Fibroblast of mammary gland (primary cell): ENCODE measurements around the gene VSIG10L2.

Source experiments
- DNase-seq: peaks from one replicate; pipeline ENCODE4 v3.0.0-alpha.2; 2010; ENCODE audit warnings: low read depth
- H3K4me3 ChIP-seq: 2 replicates; pipeline ENCODE4 v1.5.1; 2011; ENCODE audit warnings: low read depth, mild to moderate bottlenecking, low read length, moderate library complexity; ENCODE audit not compliant: control insufficient read depth
- TF ChIP-seq, protein P1 (sequence below): conservative IDR thresholded peaks from 2 replicates; pipeline ENCODE4 v1.5.1; 2011; ENCODE audit warnings: low read depth, low read length, inconsistent platforms; ENCODE audit not compliant: control insufficient read depth, insufficient read depth

Gene VSIG10L2

DNA sequence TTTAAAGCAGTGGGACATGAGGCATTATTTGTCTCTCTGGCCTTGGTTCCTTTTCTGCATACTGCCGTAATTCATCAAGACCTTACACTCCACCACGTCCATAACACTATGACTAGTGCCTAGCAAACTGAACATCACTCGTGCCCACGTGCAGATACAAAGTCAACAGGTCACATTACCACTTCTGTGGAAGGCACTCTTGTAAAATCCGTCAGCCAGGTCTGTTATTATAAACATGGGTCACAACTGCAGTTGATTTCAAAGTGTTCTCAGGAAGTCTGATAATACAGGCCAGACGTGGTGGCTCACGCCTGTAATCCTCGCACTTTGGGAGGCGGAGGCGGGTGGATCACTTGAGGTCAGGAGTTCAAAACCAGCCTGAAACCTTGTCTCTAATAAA, 14.1 kb downstream of the VSIG10L2 start:
- no peak overlapping the region for H3K4me3 ChIP-seq
- TF ChIP-seq, protein P1, sequence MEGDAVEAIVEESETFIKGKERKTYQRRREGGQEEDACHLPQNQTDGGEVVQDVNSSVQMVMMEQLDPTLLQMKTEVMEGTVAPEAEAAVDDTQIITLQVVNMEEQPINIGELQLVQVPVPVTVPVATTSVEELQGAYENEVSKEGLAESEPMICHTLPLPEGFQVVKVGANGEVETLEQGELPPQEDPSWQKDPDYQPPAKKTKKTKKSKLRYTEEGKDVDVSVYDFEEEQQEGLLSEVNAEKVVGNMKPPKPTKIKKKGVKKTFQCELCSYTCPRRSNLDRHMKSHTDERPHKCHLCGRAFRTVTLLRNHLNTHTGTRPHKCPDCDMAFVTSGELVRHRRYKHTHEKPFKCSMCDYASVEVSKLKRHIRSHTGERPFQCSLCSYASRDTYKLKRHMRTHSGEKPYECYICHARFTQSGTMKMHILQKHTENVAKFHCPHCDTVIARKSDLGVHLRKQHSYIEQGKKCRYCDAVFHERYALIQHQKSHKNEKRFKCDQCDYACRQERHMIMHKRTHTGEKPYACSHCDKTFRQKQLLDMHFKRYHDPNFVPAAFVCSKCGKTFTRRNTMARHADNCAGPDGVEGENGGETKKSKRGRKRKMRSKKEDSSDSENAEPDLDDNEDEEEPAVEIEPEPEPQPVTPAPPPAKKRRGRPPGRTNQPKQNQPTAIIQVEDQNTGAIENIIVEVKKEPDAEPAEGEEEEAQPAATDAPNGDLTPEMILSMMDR, result no peak
- DNase-seq, result no peak

DNA sequence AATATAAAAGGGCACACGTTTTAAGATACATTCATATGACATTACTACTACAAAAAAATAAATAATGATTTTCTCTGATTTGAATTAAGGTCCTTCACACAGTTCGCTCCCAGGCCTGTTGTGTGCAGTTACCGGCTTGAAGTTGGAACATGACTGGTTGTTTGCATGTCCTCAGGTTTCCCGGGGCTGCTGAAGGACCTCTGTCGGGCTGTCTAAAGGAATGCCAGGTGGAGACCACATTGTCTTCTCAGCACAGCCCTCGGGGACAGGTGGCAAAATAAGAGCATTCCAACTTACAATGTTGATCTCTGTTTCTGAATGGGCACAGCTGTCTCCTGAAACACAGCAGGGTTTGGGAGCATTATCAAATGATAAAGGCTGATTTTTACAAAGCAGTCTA, 14.9 kb downstream of the VSIG10L2 start:
- H3K4me3 ChIP-seq, result no peak overlapping the region
- TF ChIP-seq, protein P1, result no peak
- no peak for DNase-seq

DNA sequence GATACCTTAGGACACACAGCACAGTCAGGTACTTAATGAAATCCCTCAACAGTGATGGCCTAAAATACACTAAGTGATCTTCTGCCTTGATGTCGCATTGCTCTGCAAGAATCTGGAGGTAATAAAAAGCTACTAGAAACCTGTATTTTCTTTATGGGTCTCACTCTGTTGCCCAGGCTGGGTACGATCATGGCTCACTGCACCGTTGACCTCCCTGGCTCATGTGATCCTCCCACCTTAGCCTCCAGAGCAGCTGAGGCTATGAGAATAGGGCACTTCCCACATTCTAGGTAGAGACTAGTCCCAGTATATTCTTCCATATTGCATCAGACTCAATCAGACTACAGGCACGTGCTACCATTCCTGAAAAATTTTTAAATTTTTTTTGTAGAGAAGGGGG, 21.7 kb downstream of the VSIG10L2 start:
- DNase-seq, result no peak
- H3K4me3 ChIP-seq, result no peak overlapping the region
- TF ChIP-seq, protein P1, result no peak

DNA sequence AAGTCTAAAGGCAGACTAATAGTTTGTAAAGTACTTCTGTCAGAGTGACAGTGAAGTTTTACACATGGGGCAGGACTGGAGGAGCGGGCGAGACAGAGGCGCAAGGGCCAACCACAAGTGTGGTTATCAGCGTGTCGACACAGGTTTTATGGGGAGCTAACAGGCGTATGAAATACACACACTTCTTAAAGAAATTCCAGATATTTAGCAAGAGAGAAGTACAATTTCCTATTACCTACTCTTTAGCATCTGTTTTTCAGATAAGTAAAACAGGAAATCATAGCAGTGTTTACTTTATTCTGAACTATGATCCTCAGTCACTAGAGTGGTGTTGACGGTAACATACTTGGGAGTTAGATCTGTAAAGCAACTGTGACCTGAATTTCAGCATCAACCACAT, 22.5 kb downstream of the VSIG10L2 start:
- DNase-seq, result no peak
- TF ChIP-seq, protein P1, result no peak
- no peak overlapping the region for H3K4me3 ChIP-seq

DNA sequence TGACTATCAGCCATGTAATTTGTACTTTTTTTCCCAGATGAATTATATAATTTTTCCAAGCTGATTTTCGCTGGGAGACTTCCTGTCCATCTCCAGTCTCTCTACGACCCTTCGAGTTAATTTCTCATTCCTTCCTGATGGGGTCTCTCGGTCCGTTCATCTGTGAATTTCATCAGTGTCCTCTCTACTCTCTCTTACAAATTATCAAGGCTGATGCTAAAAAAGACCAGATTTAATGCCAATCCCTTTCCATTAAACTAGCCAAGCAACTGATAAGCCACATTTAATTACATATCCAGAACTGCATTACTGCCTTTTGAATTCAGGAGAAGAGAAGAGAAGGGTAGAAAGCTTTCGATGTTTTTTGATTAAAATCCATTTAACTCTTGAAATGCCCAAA, 25.8 kb downstream of the VSIG10L2 start:
- DNase-seq, result no peak
- no peak overlapping the region for H3K4me3 ChIP-seq
- TF ChIP-seq, protein P1, result no peak

DNA sequence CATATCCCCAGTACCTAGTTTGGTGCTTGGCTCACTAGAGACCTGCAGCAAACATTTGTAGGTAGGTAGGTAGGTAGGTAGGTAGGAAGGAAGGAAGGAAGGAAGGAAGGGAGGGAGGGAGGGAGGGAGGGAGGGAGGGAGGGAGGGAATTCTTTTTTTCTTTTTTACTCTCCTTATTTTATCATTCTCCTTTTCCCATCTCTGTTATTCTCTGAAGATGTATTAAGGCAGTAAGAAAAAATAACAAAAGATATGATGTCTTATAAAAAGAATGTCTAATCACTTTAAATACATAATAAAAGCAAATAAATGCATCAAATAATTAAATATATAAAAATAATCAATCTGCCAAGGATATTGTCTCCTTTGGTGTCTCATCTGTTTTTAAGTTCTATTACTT, 28.4 kb downstream of the VSIG10L2 start:
- H3K4me3 ChIP-seq, result no peak overlapping the region
- DNase-seq, result no peak
- TF ChIP-seq, protein P1, result no peak

DNA sequence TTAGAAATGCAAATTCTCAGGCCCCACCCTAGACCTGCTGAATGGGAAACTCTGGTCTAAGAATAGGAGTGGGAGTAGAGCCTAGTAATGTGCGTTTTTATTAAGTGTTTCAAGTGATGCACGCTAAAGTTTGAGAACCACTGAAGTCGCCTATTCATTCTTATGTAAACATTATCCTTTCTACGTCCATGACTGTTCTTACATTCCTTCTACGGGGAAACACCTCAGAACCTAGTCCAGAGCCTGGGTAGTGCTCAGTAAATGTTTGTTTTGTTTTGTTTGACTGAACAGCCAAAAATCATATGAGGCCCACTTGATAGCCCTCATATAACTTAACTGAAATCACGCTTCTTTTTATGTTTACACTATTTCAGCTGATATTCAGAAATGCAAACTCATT, 29.8 kb downstream of the VSIG10L2 start:
- TF ChIP-seq, protein P1, result no peak
- no peak overlapping the region for H3K4me3 ChIP-seq
- no peak for DNase-seq
